ENCODE results near the gene STK17B.

Gene STK17B

GRCh38 chr2:196183528-196184231 is 12.3 kb upstream of the STK17B start:
- DNase-seq: no peak

GRCh38 chr2:196183172-196183473 is 11.7 kb upstream of the STK17B start:
- DNase-seq: no peak

- no peak for DNase-seq
These were observed 11.2 kb upstream of the STK17B start for GRCh38 chr2:196182439-196183171.

- DNase-seq: no peak
These were observed 10.1 kb upstream of the STK17B start for GRCh38 chr2:196181484-196181883.

GRCh38 chr2:196177124-196177523 is 5.7 kb upstream of the STK17B start:
- DNase-seq: no peak

GRCh38 chr2:196176142-196176738 is 4.9 kb upstream of the STK17B start:
- no peak for DNase-seq

GRCh38 chr2:196174404-196174803 is 3.0 kb upstream of the STK17B start:
- DNase-seq: no peak

- DNase-seq: no peak
These were observed 2.1 kb upstream of the STK17B start for GRCh38 chr2:196173505-196173904.

GRCh38 chr2:196172951-196173350 is 1.6 kb upstream of the STK17B start:
- no peak for DNase-seq

GRCh38 chr2:196171946-196172345 is 568 bp upstream of the STK17B start:
- DNase-seq: no peak

- DNase-seq: no peak
These were observed 651 bp downstream of the STK17B start for GRCh38 chr2:196170606-196171247.

GRCh38 chr2:196170213-196170605 is 1.2 kb downstream of the STK17B start:
- DNase-seq: no peak

- no peak for DNase-seq
These were observed 1.9 kb downstream of the STK17B start for GRCh38 chr2:196169516-196169915.

- DNase-seq: no peak
These were observed 3.2 kb downstream of the STK17B start for GRCh38 chr2:196168181-196168580.

- DNase-seq: no peak
These were observed 3.7 kb downstream of the STK17B start for GRCh38 chr2:196167666-196168065.

GRCh38 chr2:196166876-196167275 is 4.5 kb downstream of the STK17B start:
- no peak for DNase-seq

GRCh38 chr2:196165016-196165415 is 6.4 kb downstream of the STK17B start:
- DNase-seq: no peak

GRCh38 chr2:196163285-196163684 is 8.1 kb downstream of the STK17B start:
- DNase-seq: no peak

GRCh38 chr2:196162586-196163175 is 8.7 kb downstream of the STK17B start:
- no peak for DNase-seq

GRCh38 chr2:196160946-196161345 is 10.4 kb downstream of the STK17B start:
- no peak for DNase-seq

GRCh38 chr2:196160101-196160500 is 11.3 kb downstream of the STK17B start:
- DNase-seq: no peak

- no peak for DNase-seq
These were observed 12.0 kb downstream of the STK17B start for GRCh38 chr2:196159221-196159892.

GRCh38 chr2:196155575-196155974 is 15.8 kb downstream of the STK17B start:
- DNase-seq: no peak
